HEK293 (cell line): ENCODE measurements around the gene SLC39A5.

Experiments
- ATF2 ChIP-seq: fragments of 450-650 bp; formaldehyde crosslinking; IDR thresholded peaks from 2 replicates; pipeline ENCODE4 v1.5.1; 2016; ENCODE audit warnings: missing biosample characterization, missing genetic modification characterization, low read depth
- CTCF ChIP-seq: fragments of 450-650 bp; formaldehyde crosslinking; IDR thresholded peaks from 2 replicates; pipeline ENCODE4 v1.5.1; 2016; ENCODE audit warnings: missing biosample characterization, missing genetic modification characterization
- EGR2 ChIP-seq: fragments of 450-650 bp; formaldehyde crosslinking; IDR thresholded peaks from 2 replicates; pipeline ENCODE4 v1.5.1; 2016; ENCODE audit warnings: low read depth, missing biosample characterization, missing genetic modification characterization
- GFI1B ChIP-seq: fragments of 450-650 bp; formaldehyde crosslinking; IDR thresholded peaks from 2 replicates; pipeline ENCODE4 v1.5.1; 2016; ENCODE audit warnings: missing biosample characterization, missing genetic modification characterization
- INSM2 ChIP-seq: fragments of 450-650 bp; formaldehyde crosslinking; IDR thresholded peaks from 2 replicates; pipeline ENCODE4 v1.5.1; 2016; ENCODE audit warnings: missing biosample characterization, missing genetic modification characterization
- OSR2 ChIP-seq: fragments of 450-650 bp; formaldehyde crosslinking; IDR thresholded peaks from 2 replicates; pipeline ENCODE4 v1.5.1; 2016; ENCODE audit warnings: missing biosample characterization, missing genetic modification characterization
- PATZ1 ChIP-seq: fragments of 450-650 bp; formaldehyde crosslinking; IDR thresholded peaks from 2 replicates; pipeline ENCODE4 v1.5.1; 2016; ENCODE audit warnings: missing biosample characterization, missing genetic modification characterization
- RBAK ChIP-seq: fragments of 450-650 bp; formaldehyde crosslinking; IDR thresholded peaks from 2 replicates; pipeline ENCODE4 v1.5.1; 2016; ENCODE audit warnings: missing biosample characterization, missing genetic modification characterization
- SALL2 ChIP-seq: fragments of 450-650 bp; formaldehyde crosslinking; IDR thresholded peaks from 2 replicates; pipeline ENCODE4 v1.5.0; 2017; ENCODE audit warnings: missing biosample characterization, mild to moderate bottlenecking, missing genetic modification characterization, borderline replicate concordance
- ZBTB11 ChIP-seq: fragments of 450-650 bp; formaldehyde crosslinking; conservative IDR thresholded peaks from 2 replicates; pipeline ENCODE4 v1.5.1; 2016; ENCODE audit warnings: low read depth, missing biosample characterization, missing genetic modification characterization
- ZBTB20 ChIP-seq: fragments of 450-650 bp; formaldehyde crosslinking; IDR thresholded peaks from 2 replicates; pipeline ENCODE4 v1.5.1; 2016; ENCODE audit warnings: missing biosample characterization, missing genetic modification characterization
- ZBTB7A ChIP-seq: fragments of 450-650 bp; formaldehyde crosslinking; IDR thresholded peaks from 2 replicates; pipeline ENCODE4 v1.5.1; 2016; ENCODE audit warnings: low read depth, missing biosample characterization, missing genetic modification characterization
- ZNF146 ChIP-seq: fragments of 450-650 bp; formaldehyde crosslinking; IDR thresholded peaks from 2 replicates; pipeline ENCODE4 v1.5.1; 2016; ENCODE audit warnings: missing biosample characterization, missing genetic modification characterization
- ZNF202 ChIP-seq: fragments of 450-650 bp; formaldehyde crosslinking; IDR thresholded peaks from 2 replicates; pipeline ENCODE4 v1.5.1; 2016; ENCODE audit warnings: missing biosample characterization, missing genetic modification characterization, borderline replicate concordance
- ZNF221 ChIP-seq: fragments of 450-650 bp; formaldehyde crosslinking; IDR thresholded peaks from 2 replicates; pipeline ENCODE4 v1.5.1; 2017; ENCODE audit warnings: missing biosample characterization, missing genetic modification characterization, borderline replicate concordance
- ZNF324 ChIP-seq: fragments of 450-650 bp; formaldehyde crosslinking; IDR thresholded peaks from 2 replicates; pipeline ENCODE4 v1.5.1; 2016; ENCODE audit warnings: missing biosample characterization, missing genetic modification characterization
- ZNF341 ChIP-seq: fragments of 450-650 bp; formaldehyde crosslinking; IDR thresholded peaks from 2 replicates; pipeline ENCODE4; 2016; ENCODE audit warnings: low read depth, missing biosample characterization, missing genetic modification characterization
- ZNF362 ChIP-seq: fragments of 450-650 bp; formaldehyde crosslinking; IDR thresholded peaks from 2 replicates; pipeline ENCODE4 v1.5.1; 2016; ENCODE audit warnings: missing biosample characterization, missing genetic modification characterization
- ZNF433 ChIP-seq: fragments of 450-650 bp; formaldehyde crosslinking; IDR thresholded peaks from 2 replicates; pipeline ENCODE4 v1.5.1; 2016; ENCODE audit warnings: missing biosample characterization, missing genetic modification characterization, low read depth
- ZNF629 ChIP-seq: fragments of 450-650 bp; formaldehyde crosslinking; IDR thresholded peaks from 2 replicates; pipeline ENCODE4 v1.5.1; 2017; ENCODE audit warnings: missing biosample characterization, missing genetic modification characterization
- ZNF692 ChIP-seq: fragments of 450-650 bp; formaldehyde crosslinking; IDR thresholded peaks from 2 replicates; pipeline ENCODE4 v1.5.1; 2016; ENCODE audit warnings: missing biosample characterization, missing genetic modification characterization
- ZNF768 ChIP-seq: fragments of 450-650 bp; formaldehyde crosslinking; IDR thresholded peaks from 2 replicates; pipeline ENCODE4 v1.5.1; 2018; ENCODE audit warnings: missing biosample characterization, mild to moderate bottlenecking, missing genetic modification characterization
- ZSCAN4 ChIP-seq: fragments of 450-650 bp; formaldehyde crosslinking; IDR thresholded peaks from 2 replicates; pipeline ENCODE4 v1.5.1; 2017; ENCODE audit warnings: missing biosample characterization, missing genetic modification characterization
- ZXDB ChIP-seq: fragments of 450-650 bp; formaldehyde crosslinking; IDR thresholded peaks from 2 replicates; pipeline ENCODE4 v1.5.1; 2016; ENCODE audit warnings: missing biosample characterization, missing genetic modification characterization

SLC39A5 gene

GRCh38 chr12:56266693-56267442, 37.0 kb downstream of the SLC39A5 start, which contains the start of gene COQ10A (continued):
- TF ChIP-seq INSM2 (0 out of 2 replicates have a peak, but pooled peaks have one; percentile 30), GFI1B (tag by site-specific recombination) (no peak), ZNF146 (peak; percentile 31; the same call in 1 of the 2 replicates), ZBTB20 (tag by site-specific recombination) (peak; percentile 93), ZBTB7A (tag by site-specific recombination) (peak; percentile 74), ZBTB11 (tag by site-specific recombination) (peak; percentile 84), ZNF433 (tag by site-specific recombination) (no peak), SALL2 (no peak), ZSCAN4 (no peak), CTCF (peak; percentile 98), ATF2 (tag by site-specific recombination) (no peak), ZNF692 (tag by site-specific recombination) (peak; percentile 91), ZXDB (tag by site-specific recombination) (peak; percentile 93), ZNF362 (tag by site-specific recombination) (no peak), EGR2 (tag by site-specific recombination) (no peak), OSR2 (tag by site-specific recombination) (peak; percentile 54), ZNF221 (tag by site-specific recombination) (no peak), PATZ1 (tag by site-specific recombination) (peak; percentile 91; the same call in 1 of the 2 replicates), RBAK (tag by site-specific recombination) (no peak), ZNF202 (tag by site-specific recombination) (no peak), ZNF768 (tag by site-specific recombination) (no peak), ZNF341 (tag by site-specific recombination) (peak; percentile 92), ZNF629 (tag by site-specific recombination) (peak; percentile 94), ZNF324 (tag by site-specific recombination) (peak; percentile 78)
